GM23338 (cell line): ENCODE measurements around the gene PTPRN2. TPM values are rescaled to one million over a fixed set of nuclear protein-coding genes. Genes with fewer than 3 reads are reported as not detected.

ENCODE experiments used
- ATAC-seq: fragments of 200-7000 bp; cut with Tn5 transposase; 3 replicates; pipeline ENCODE4 v1.9.1; 2020
- DNase-seq: peaks from one replicate; pipeline ENCODE4 v3.0.0-alpha.2; 2015; ENCODE audit warnings: low spot score
- H2AFZ ChIP-seq: fragments of 200-600 bp; sonication (generic); 2 replicates; pipeline ENCODE4 v1.8.0; 2016; ENCODE audit warnings: antibody characterized with exemption, mild to moderate bottlenecking, moderate library complexity
- H3F3A ChIP-seq: fragments of 200-600 bp; sonication (generic); replicated peaks from 2 replicates; pipeline ENCODE4 v1.8.0; 2017; ENCODE audit warnings: antibody characterized with exemption, mixed run types, low read depth
- H3K27ac ChIP-seq: fragments of 200-600 bp; sonication (generic); 2 replicates; pipeline ENCODE4 v1.6.1; 2016; ENCODE audit warnings: low read depth
- H3K27me3 ChIP-seq: fragments of 200-600 bp; sonication (generic); 2 replicates; pipeline ENCODE4 v1.8.0; 2016; ENCODE audit warnings: mild to moderate bottlenecking, mixed run types, moderate library complexity; ENCODE audit not compliant: insufficient read depth
- H3K36me3 ChIP-seq: fragments of 200-600 bp; sonication (generic); 2 replicates; pipeline ENCODE4 v1.8.0; 2016; ENCODE audit warnings: mild to moderate bottlenecking; ENCODE audit not compliant: insufficient read depth
- H3K4me1 ChIP-seq: fragments of 200-600 bp; sonication (generic); 2 replicates; pipeline ENCODE4 v1.8.0; 2016; ENCODE audit warnings: mild to moderate bottlenecking, moderate library complexity; ENCODE audit not compliant: insufficient read depth
- H3K4me2 ChIP-seq: fragments of 200-600 bp; sonication (generic); 2 replicates; pipeline ENCODE4 v1.7.1; 2017; ENCODE audit warnings: mixed run types
- H3K4me3 ChIP-seq: fragments of 200-600 bp; sonication (generic); 2 replicates; pipeline ENCODE4 v1.6.1; 2016; ENCODE audit warnings: mixed run types
- H3K79me2 ChIP-seq: fragments of 200-600 bp; sonication (generic); replicated peaks from 2 replicates; pipeline ENCODE4 v1.8.0; 2017; ENCODE audit warnings: mild to moderate bottlenecking; ENCODE audit not compliant: insufficient read depth
- H3K9me2 ChIP-seq: fragments of 200-600 bp; sonication (generic); 2 replicates; pipeline ENCODE4 v1.8.0; 2017; ENCODE audit not compliant: insufficient read depth
- H4K20me1 ChIP-seq: fragments of 200-600 bp; sonication (generic); replicated peaks from 2 replicates; pipeline ENCODE4 v1.8.0; 2017; ENCODE audit warnings: mild to moderate bottlenecking; ENCODE audit not compliant: insufficient read depth
- H3K27ac Mint-ChIP-seq: 2 replicates; pipeline ENCODE4 v1.8.0; 2020; ENCODE audit warnings: inconsistent platforms, mild to moderate bottlenecking, moderate library complexity, mixed read lengths
- H3K27me3 Mint-ChIP-seq: 3 replicates; pipeline ENCODE4 v1.8.0; 2022; ENCODE audit warnings: low read depth, mild to moderate bottlenecking, moderate library complexity, mixed read lengths, inconsistent platforms; ENCODE audit not compliant: insufficient read depth, poor library complexity
- H3K36me3 Mint-ChIP-seq: 3 replicates; pipeline ENCODE4 v1.8.0; 2021; ENCODE audit warnings: low read depth, mild to moderate bottlenecking, inconsistent platforms, moderate library complexity, mixed read lengths
- H3K4me1 Mint-ChIP-seq: 3 replicates; pipeline ENCODE4 v1.8.0; 2020; ENCODE audit warnings: mild to moderate bottlenecking, inconsistent platforms, mixed read lengths
- H3K4me3 Mint-ChIP-seq: 3 replicates; pipeline ENCODE4 v1.8.0; 2021; ENCODE audit warnings: moderate library complexity, mild to moderate bottlenecking, inconsistent platforms, mixed read lengths
- H3K9me3 Mint-ChIP-seq: 3 replicates; pipeline ENCODE4 v1.8.0; 2020; ENCODE audit warnings: moderate library complexity, mild to moderate bottlenecking, inconsistent platforms, mixed read lengths
- CREB1 ChIP-seq: fragments of 250-450 bp; sonication (Bioruptor Pico); IDR thresholded peaks from 2 replicates; pipeline ENCODE4 v1.5.0; 2020; ENCODE audit warnings: low read depth, mild to moderate bottlenecking, moderate library complexity
- CTCF ChIP-seq, 2 experiments: fragments of 200-600 bp in 1 of 2; sonication (generic) in 1 of 2; conservative IDR thresholded peaks; 2 replicates each; pipeline versions ENCODE4 v1.5.1 to v1.6.1; 2016 to 2017; ENCODE audit warnings: antibody characterized with exemption in 2 of 2, low read depth in 2 of 2, mild to moderate bottlenecking in 2 of 2, moderate library complexity in 1 of 2
- ETS1 ChIP-seq: IDR thresholded peaks from 2 replicates; pipeline ENCODE4 v1.6.1; 2016; ENCODE audit warnings: antibody characterized with exemption
- EZH2 ChIP-seq: fragments of 200-600 bp; sonication (generic); IDR thresholded peaks from one replicate; pipeline ENCODE4 v1.8.0; 2017; ENCODE audit warnings: antibody characterized with exemption, mild to moderate bottlenecking, low read depth; ENCODE audit not compliant: unreplicated experiment
- EZH2phosphoT487 ChIP-seq: fragments of 200-600 bp; sonication (generic); IDR thresholded peaks from one replicate; pipeline ENCODE4 v1.8.1; 2018; ENCODE audit warnings: antibody characterized with exemption; ENCODE audit not compliant: unreplicated experiment
- STAT1 ChIP-seq: IDR thresholded peaks from one replicate; pipeline ENCODE4 v1.6.1; 2016; ENCODE audit warnings: antibody characterized with exemption; ENCODE audit not compliant: unreplicated experiment
- ZNF114 ChIP-seq: fragments of 250-450 bp; sonication (Bioruptor Pico); IDR thresholded peaks from 2 replicates; pipeline ENCODE4 v1.5.0; 2020; ENCODE audit warnings: mild to moderate bottlenecking, moderate library complexity
- ZNF331 ChIP-seq: fragments of 250-450 bp; sonication (Bioruptor Pico); IDR thresholded peaks from 2 replicates; pipeline ENCODE4 v1.5.0; 2020; ENCODE audit warnings: low read depth, mild to moderate bottlenecking, moderate library complexity
- polyA plus RNA-seq: library from polyadenylated mRNA; unstranded; fragments of >200 nt; fragmentation: Nextera tagmentation; extraction: Ambion mirVana; gene quantifications from 2 replicates; pipeline ENCODE4 v1.2.1, GENCODE V29; 2016
- total RNA-seq: library from RNA; depleted of rRNA; stranded (reverse); fragments of >200 nt; shearing (Covaris generic); gene quantifications from 2 replicates; pipeline ENCODE4 v1.2.3, GENCODE V29; 2014
- TF ChIP-seq, protein P1 (sequence below): fragments of 250-450 bp; sonication (Bioruptor Pico); IDR thresholded peaks from 2 replicates; pipeline ENCODE4 v1.5.0; 2020; ENCODE audit warnings: mild to moderate bottlenecking, moderate library complexity

The PTPRN2 gene
- total and polyA plus RNA-seq, 2 experiments from 2014 or later = 0.87 to 4.0 TPM

GRCh38 chr7:157977717-157978496 is 609.7 kb downstream of the PTPRN2 start:
- Histone ChIP-seq H2AFZ (no peak overlapping the region), H3K27me3 (no peaks in the 10 kb centered on the region), H3K4me2 (no peak overlapping the region), H3F3A (no peaks in the 10 kb centered on the region), H3K4me3 (no peak overlapping the region), H3K4me1 (no peaks in the 10 kb centered on the region), H3K27ac (no peak overlapping the region), H3K36me3 (peaks cover 8% of the 10 kb centered on the region; the same call in 1 of the 2 replicates), H4K20me1 (no peaks in the 10 kb centered on the region), H3K9me2 (no peaks in the 10 kb centered on the region), H3K79me2 (no peaks in the 10 kb centered on the region)
- H3K4me1 Mint-ChIP-seq = no peaks in the 10 kb centered on the region
- peaks cover 96% of the 10 kb centered on the region; the same call in 2 of the 3 replicates for H3K9me3 Mint-ChIP-seq
- no peak overlapping the region for H3K27ac Mint-ChIP-seq
- TF ChIP-seq ZNF331 (CRISPR knock-in tag) = no peak
- TF ChIP-seq CTCF (conservative IDR thresholded peaks at IDR 0.05; ENCODE audit: low read depth in 2 of 2) = no peak
- TF ChIP-seq CREB1 (CRISPR knock-in tag) = no peak
- no peak for TF ChIP-seq ETS1
- TF ChIP-seq STAT1 = no peak
- TF ChIP-seq, protein P1, sequence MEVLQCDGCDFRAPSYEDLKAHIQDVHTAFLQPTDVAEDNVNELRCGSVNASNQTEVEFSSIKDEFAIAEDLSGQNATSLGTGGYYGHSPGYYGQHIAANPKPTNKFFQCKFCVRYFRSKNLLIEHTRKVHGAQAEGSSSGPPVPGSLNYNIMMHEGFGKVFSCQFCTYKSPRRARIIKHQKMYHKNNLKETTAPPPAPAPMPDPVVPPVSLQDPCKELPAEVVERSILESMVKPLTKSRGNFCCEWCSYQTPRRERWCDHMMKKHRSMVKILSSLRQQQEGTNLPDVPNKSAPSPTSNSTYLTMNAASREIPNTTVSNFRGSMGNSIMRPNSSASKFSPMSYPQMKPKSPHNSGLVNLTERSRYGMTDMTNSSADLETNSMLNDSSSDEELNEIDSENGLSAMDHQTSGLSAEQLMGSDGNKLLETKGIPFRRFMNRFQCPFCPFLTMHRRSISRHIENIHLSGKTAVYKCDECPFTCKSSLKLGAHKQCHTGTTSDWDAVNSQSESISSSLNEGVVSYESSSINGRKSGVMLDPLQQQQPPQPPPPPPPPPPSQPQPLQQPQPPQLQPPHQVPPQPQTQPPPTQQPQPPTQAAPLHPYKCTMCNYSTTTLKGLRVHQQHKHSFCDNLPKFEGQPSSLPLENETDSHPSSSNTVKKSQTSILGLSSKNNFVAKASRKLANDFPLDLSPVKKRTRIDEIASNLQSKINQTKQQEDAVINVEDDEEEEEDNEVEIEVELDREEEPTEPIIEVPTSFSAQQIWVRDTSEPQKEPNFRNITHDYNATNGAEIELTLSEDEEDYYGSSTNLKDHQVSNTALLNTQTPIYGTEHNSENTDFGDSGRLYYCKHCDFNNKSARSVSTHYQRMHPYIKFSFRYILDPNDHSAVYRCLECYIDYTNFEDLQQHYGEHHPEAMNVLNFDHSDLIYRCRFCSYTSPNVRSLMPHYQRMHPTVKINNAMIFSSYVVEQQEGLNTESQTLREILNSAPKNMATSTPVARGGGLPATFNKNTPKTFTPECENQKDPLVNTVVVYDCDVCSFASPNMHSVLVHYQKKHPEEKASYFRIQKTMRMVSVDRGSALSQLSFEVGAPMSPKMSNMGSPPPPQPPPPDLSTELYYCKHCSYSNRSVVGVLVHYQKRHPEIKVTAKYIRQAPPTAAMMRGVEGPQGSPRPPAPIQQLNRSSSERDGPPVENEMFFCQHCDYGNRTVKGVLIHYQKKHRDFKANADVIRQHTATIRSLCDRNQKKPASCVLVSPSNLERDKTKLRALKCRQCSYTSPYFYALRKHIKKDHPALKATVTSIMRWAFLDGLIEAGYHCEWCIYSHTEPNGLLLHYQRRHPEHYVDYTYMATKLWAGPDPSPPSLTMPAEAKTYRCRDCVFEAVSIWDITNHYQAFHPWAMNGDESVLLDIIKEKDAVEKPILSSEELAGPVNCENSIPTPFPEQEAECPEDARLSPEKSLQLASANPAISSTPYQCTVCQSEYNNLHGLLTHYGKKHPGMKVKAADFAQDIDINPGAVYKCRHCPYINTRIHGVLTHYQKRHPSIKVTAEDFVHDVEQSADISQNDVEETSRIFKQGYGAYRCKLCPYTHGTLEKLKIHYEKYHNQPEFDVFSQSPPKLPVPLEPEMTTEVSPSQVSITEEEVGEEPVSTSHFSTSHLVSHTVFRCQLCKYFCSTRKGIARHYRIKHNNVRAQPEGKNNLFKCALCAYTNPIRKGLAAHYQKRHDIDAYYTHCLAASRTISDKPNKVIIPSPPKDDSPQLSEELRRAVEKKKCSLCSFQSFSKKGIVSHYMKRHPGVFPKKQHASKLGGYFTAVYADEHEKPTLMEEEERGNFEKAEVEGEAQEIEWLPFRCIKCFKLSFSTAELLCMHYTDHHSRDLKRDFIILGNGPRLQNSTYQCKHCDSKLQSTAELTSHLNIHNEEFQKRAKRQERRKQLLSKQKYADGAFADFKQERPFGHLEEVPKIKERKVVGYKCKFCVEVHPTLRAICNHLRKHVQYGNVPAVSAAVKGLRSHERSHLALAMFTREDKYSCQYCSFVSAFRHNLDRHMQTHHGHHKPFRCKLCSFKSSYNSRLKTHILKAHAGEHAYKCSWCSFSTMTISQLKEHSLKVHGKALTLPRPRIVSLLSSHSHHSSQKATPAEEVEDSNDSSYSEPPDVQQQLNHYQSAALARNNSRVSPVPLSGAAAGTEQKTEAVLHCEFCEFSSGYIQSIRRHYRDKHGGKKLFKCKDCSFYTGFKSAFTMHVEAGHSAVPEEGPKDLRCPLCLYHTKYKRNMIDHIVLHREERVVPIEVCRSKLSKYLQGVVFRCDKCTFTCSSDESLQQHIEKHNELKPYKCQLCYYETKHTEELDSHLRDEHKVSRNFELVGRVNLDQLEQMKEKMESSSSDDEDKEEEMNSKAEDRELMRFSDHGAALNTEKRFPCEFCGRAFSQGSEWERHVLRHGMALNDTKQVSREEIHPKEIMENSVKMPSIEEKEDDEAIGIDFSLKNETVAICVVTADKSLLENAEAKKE (CRISPR knock-in tag) = no peak
- no peak for TF ChIP-seq EZH2phosphoT487
- TF ChIP-seq ZNF114 (CRISPR knock-in tag) = no peak
- TF ChIP-seq EZH2 = no peak
- ATAC-seq = no peak
- DNase-seq = no peak
- H3K4me3 Mint-ChIP-seq = no peak overlapping the region
- peaks cover 8% of the 10 kb centered on the region for H3K27me3 Mint-ChIP-seq
- H3K36me3 Mint-ChIP-seq = peaks cover 44% of the 10 kb centered on the region
